Kidney capillary endothelial cell (primary cell): ENCODE data around the gene MAS1.

Experiments used
- DNase-seq: peaks from one replicate; pipeline ENCODE4 v3.0.0-alpha.2; 2018; ENCODE audit warnings: low spot score

Gene MAS1

DNA sequence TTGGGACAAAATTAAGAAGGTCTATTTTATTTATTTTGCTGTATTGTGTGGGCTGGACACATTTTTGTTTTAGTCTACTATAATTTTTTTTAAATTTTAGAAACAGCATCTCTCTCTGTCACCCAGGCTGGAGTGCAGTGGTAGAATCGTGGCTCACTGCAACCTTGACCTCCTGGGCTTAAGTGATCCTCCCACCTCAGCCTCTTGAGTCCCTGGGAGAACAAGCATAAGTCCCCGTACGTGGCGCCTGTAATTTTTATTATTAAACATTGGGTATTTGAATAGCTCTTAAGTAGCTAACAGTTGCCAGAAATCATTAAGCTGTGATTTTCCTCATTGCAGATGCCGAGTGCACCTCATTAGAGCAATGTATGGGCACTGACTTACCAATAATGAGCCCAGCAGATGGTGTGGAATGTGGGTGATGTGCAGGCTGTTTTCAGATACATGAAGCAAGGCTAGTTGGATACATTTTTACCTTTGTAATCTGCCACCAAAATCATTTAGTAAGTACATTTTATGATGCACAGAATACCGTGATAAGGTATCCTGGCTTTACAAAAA, 10.3 kb upstream of the MAS1 start:
- DNase-seq, result no peak

DNA sequence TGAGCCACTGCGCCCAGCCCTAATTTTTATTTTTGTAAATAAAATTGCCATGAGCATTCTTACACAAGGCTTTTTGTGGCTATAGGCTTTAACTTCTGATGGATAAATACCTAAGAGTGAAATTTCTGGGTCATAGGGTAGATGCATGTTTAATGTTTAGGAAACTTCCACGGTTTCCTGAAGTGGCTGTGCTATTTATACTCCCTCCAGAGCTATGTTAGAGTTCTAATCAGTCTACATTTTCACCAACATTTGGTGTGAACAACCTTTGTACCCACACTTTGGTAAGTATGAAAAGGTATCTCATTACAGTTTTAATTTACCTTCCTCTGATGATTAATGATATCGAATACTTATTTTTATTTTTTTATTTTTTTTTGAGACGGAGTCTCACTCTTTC, 6.1 kb upstream of the MAS1 start:
- no peak for DNase-seq

DNA sequence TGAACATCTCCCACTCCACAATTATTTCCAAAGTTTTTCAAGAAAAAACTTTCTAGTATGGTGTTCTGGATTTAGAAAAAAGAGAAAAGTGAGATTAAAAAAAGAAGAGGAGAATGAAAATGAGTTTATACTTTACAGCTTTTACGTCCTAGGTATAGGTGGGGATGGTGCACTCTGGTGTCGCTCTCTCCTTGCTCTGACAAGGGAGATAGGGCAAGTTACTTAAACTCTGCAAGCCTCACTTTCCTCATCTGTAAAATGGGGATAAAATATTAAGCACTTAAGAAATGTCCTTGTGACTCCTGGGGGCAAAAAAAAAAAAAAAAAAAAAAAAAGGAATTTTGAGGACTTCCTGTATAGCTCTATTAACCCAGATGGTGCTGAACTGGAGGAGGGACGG, 4.5 kb upstream of the MAS1 start:
- DNase-seq, result no peak

DNA sequence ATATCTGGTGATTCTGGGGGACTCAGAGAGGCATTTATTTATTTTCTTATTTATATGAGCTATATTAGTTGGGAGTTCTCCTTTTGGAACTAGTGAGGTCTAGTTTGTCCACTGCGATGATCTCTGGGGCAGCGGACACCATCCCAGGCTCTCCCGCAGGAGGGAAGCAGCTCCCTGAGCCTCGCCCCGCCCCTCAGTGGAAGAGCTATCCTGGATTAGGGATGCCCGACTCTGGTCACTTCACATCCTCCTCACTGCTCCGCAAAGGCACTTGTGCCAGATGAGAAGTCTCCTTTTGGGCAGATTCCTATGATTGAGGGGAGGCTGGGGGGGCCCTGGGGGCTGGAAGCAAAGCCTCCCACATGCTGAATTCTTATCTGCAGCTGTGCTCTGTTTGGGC, 3.6 kb upstream of the MAS1 start:
- no peak for DNase-seq

DNA sequence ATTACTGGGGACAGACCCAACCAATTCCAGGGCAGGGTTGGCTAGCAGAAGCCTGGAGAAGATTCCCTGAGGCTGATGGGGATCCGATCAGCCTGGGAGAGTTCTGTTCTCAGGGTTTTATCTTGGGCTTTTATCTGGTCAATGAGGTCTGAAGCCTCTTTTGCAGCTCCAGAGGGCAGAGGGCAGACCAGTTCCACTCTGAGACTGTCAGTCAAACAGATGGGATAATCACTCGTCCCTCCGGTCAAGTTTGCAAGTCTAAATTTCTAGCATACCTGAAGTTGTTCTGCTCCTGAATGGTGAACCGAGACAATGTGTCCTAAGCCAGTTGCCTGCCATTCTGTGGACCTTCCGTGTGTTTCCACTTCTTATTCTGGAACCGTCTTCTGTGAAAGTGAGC, 3.0 kb upstream of the MAS1 start:
- DNase-seq, result no peak

DNA sequence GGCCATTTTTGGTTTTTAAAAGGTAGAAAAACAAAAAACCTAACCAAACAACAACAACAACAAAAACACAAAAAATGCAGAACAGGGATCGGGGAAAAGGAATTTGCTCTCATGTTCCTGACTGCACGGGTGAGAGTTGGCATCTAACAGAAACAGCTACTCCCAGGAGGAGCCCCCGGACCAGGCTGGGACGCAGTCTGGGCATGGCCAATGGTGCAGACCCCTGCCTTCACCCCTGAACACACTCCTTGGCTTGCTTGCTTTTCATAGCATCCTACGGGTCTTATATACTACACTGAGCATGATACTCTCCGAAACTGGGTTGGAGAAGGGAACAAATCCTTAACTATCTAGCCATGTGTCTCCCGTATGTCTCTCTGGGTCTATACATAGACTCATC, 587 bp upstream of the MAS1 start:
- no peak for DNase-seq

DNA sequence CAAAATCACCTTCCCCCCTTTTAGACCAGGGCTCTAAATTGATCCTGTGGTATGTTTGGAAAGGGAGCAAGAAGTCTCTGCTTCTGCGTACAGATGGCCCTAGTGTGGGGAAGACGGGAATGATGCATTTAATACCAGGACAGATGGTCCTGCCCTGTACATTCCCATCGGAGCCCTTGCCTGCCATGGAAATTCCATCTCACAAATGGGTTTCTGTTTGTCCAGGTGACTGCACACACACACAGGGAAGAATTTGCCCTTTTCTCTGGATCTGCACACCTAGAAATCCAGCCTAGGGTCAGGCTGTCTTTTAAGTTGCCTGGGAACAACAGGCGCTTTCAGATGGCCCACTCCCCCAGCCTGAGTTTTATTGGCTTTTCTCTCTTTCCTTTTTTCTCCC, 1.3 kb downstream of the MAS1 start:
- no peak for DNase-seq

DNA sequence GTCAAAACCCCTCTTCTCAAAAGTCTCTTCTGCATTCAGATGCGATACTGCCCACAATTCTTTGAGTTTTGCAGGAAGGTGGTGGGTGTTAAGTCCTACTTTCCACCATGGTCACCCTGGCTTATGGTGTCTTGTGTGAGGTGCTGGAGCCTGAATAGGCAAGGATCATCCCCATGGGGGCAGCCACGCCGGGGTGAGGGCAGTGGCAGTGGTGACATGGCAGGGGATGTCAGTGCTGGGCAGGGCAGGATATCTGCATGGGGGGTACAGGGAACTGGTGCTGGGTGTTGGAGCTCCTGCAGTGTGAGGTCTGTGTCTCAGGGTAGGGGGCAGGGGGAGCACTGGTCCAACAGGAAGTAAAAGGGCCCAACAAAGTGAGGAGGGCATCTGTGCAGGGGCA, 2.3 kb downstream of the MAS1 start:
- no peak for DNase-seq

DNA sequence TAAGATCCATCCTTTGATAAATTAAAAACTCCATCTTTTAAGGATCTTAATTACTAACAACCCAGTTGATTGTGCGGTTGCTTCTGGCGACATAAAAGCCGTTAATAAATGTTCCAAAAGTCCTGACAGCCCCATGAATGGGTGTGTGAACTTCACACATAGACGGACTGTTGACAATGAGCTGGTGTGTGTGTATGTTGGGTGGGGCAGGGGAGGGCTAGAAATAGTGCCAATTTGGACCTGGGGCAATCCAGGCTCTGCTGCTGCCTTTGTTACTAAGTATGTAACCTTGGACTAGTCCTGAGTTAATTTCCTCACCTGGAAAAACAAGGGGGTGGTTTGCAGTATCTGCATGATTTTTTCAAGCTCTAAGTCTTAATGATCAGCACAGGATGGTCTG, 4.2 kb downstream of the MAS1 start:
- no peak for DNase-seq

DNA sequence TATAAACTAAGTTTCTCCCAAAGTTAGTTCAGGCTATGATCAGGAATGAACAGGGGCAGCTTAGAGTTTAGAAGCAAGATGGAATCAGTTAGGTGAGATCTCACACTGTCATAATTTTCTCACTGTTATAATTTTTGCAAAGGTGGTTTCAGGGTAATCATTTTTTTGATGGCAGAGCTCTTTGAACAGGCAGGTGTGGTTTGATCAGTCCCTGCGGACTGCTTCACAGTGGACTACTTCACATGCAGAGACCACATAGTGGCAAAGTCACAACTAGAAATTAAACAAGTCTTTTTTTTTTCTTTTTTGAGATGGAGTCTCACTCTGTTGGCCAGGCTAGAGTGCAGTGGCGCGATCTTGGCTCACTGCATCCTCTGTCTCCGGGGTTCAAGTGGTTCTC, 6.8 kb downstream of the MAS1 start:
- no peak for DNase-seq

DNA sequence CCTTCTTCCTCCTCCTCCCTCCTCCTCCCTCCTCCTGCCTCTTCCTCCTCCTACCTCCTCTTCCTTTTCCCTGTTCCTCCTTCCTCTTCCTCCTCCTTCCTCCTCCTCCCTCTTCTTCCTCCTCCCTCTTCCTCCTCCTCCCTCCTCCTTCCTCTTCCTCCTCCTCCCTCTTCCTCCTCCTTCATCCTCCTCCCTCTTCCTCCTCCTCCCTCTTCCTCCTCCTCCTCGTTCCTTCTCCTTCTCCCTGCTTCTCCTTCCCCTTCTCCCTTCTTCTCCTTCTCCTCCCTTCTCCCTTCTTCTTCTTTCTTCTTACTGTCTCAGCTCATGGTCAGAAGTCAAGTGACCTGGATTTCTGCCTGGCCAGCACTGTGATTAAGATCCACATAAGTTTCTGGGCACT, 7.7 kb downstream of the MAS1 start:
- DNase-seq, result no peak

DNA sequence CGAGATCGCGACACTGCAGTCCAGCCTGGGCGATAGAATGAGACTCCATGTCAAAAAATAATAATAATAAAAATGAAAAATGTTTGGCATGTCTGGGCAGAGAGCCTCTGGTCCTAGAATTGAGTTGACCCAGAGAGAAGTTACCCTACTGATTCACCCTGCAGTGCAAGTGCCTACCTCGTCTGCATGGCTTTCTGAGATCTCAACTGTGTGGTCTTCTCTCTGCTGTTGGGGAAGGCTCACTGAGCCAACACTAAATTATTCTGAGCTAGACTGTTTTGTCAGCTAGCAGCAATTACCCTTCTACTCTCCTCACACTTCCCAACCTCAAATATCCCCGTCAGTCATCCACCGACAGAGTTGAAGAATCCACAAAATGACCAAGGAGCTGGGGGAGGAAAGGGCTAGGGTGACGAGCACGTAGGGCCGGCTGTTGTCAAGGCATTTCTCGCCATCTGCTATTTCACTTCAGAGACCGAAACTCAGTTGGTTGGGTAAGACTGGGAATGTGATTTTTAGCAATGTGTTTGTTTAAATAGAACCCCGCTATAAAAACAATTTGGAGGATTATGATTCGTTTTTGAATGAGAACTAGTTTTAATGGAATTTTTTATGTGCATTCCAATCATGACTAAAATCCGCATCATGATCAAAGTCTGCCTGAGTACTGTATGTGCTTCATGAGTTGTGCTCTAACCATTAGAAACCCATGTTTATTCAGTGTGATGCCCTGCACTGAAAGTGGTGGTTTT, 9.4 kb downstream of the MAS1 start:
- no peak for DNase-seq

DNA sequence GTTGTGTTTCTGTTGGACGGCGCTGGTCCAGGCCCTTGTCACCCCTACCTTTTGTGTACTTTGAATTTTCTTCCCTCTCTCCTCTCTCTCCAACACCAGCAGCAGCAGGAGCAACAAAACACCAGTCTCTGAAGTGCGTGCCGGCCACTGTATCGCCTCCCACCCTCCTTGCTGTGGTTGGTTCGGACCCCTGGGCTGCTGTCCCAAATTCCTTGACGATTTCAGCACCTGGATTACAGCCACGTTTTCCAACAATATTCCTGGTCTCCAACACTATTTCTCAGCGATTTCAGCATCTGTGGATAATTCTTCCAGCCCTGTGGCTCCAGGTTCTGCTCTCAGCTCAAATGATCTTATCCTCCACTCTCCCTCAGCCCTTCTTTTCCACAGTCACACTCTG, 11.8 kb downstream of the MAS1 start:
- no peak for DNase-seq

DNA sequence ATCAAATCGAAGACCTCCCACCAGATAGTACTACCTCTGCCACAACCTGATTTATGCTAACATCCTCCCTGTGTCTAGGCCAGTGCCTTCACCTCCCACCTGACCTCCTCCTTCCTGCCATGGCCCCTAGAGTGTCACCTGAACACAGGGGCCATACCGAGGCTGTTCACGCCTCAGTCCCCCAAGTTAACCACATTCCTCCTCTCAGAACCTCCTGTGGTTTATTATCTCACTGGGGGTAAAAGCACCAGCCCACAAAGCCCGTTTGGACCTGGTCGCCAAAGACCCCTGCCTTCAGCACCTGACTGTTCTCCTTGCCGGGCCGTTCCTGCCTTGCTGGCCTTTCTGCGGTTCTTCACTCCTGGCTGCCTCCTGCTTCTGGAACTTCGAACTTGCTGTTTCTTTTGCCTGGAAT, 13.7 kb downstream of the MAS1 start:
- DNase-seq, result no peak

DNA sequence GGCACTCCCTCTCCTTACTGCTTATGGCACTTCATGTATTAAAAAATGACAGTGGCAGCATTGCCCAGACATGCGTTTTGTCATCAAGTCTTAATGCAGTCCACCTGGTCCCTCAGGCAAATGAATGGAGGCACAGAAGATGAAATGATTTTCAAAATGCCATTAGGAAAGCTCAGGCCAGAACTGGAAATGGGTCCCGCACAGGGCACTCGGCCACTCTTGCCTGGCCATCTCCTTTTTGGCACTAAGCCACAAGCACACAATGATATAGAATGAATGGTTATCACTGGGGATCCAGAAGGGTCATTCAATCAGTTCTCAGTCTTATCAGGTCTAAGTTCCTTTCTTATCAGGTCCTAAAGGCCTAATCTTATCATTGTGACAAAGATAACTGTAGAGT, 15.6 kb downstream of the MAS1 start:
- no peak for DNase-seq

DNA sequence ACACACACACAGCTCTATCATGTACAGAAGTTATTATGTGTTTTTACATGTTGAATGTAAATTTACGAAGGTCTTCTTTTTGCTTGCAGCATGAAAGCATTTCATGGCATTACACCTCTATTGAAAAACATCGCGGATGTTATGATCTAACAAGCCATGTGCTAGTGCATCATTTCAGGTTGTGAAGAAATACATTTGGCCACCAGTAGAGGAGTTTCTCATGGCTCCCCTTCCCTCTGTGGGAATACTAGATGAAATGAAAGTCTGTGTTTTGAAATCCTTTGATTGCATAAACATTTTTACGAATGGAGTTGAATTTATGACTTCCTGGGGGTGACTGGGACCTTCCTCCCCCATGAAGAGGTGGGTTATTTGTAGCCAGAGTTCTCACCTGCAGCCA, 17.7 kb downstream of the MAS1 start:
- no peak for DNase-seq

DNA sequence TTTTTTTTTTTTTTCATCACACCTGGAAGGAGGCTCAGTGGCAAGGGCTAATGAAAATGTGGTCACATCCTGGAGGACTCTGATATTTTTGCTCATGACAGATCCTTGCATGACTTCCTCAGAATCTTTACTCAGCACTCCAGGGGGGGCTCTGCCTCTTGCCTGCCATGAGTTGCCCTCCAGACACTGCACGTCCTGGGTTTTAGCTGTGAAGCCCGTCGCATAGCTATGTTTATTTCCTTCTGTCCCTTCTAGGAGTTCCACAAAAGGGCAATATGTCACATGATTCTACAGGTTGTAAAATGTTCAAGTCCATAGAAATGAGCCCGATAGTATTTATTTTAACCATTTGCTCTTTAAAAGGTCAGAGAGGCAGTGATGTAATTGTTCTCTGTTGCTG, 18.2 kb downstream of the MAS1 start:
- DNase-seq, result no peak

DNA sequence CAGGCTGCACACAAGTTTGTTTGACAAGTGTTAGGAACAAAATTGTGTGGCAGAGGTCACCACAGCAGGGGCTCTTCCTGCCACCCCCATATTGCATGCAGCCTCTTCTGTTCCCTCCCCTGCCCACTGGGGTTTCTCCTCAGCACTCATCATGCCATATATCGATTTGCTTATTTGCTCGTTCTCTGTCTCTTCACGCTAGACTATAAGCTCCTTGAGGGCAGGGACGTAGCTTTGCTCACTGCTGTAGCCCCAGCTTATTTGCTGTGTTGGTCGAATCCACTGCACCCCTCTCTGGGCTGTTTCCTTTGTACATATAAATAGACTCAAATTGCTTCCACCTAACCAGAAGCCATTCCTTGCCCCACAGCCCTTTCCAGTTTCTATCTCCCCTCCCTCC, 19.6 kb downstream of the MAS1 start:
- no peak for DNase-seq

DNA sequence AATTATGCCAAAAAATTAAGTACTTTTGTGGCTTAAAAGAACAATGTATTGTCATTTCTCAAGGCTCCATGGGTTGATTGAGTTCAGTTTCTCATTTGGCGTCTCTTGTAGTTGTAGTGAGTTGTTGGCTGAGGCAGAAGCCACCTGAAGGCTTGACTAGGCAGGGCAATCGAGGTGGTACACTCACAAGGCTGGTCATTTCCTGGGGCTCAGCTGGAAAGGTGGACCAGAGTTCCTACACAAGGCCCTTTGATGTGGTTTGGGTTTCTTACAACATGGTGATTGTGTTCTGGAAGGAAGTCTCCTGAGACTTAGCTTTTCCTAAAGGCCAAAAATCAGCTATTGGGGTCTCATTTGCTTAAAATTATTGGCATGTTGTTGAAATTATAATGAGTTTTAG, 22.6 kb downstream of the MAS1 start:
- no peak for DNase-seq

DNA sequence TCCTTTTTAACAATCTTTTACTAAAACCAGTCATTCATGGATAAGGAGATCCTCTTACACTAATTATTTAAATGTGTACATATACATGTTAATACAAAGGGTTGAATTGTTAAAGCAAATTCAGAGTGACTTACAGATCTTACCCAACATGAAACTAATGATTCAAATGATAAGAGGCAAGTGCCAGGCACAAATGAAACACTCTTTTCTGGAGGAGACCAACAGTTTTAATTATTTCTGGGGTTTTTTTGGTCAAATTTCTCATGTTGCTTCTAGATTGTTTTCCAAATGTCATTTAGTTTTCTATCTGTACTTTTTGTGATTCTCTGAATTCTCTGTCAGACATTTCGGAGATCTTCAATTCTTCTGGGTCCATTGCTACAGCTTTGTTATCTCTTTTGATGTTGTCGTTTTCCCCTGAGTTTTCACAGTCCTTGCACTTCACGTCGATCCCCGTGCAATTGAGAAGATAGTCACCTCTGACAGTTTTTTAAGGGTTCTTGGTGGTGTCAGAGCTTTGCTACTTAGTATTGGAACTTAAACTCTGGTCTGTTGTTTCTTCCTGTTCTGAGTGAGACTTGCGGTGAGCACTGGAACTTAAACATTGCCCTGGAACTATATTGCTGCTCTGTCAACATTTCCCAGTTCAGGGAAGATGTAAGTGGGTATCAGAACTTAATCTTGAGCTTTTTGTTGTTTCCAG, 23.2 kb downstream of the MAS1 start:
- no peak for DNase-seq

DNA sequence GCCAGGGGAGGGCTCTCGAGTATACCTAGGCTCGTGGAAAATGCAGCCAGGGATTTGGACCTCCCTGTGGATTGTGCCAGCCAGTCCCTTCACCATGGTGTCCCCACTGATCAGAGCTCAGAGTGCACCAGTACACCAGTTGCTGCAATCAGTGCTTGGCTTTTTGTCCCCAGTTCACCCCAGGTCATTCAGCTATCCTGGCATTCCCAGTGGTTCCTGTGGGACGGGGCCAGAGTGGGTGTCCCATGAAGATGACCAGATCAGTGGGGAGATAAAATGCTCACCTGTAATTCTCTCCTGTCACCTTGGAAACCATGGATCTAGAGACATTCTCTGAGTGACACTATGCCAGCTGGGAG, 23.8 kb downstream of the MAS1 start:
- DNase-seq, result no peak

DNA sequence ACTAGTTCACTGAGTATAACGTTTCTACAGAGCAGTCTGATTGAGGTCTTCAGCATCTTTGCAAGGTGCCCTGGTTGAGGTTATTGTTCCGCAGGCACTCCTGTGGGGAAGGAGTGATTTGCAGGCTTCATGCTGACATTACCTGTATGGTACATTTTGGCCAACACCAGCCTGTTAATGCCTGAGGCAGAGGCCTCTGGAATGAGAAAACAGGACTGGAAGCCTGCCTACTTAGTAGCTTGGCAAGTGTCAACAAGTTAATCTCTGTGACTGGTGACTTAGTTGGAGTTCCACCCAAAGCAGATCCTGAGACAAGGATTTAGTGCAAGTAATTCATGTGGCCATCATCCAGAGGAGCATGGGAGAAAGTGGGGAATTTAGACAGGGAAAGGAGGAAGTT, 24.6 kb downstream of the MAS1 start:
- no peak for DNase-seq

DNA sequence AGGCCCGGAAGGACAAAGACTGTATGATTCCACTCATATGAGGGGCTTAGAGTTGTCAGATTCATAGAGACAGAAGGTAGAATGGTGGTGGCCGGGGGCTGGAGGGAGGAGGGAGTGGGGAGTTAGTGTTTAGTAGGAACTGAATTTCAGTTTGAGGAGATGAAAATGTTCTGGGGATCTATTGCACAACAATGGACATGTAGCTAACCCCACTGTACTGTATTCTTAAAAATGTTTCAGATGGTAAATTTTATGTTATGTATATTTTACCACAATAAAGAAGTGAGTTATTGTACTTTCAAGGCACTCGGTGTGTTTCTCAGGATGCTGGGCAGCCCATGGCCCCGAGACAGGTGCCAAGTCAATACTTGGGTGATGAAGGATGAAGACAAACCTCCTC, 25.4 kb downstream of the MAS1 start:
- no peak for DNase-seq

DNA sequence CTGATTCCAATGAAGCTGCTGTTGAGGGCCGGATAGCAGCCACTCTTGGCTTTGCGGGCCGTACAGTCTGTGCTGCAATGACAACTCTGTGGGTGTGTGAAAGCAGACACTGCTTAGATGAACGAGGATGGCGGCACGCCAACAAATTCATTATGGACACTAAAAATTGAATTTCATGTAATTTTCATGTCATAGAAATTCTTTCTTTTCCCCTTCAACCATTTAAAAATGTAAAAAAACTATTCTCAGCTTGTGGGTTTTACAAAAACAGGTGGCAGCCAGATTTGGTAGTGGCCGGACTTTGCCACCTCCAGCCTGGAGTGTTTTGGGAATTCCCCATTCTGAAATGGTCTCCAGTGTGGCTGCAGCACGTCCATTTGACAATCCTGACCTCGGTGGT, 26.0 kb downstream of the MAS1 start:
- no peak for DNase-seq
